Muscle of arm (tissue), 12 donors: ENCODE data around the gene CYCS. TPM values are rescaled to one million over a fixed set of nuclear protein-coding genes. Genes with fewer than 3 reads are reported as not detected.

Source experiments
- DNase-seq: peaks from one replicate; pipeline ENCODE4 v3.0.0-alpha.2; 2013
- polyA plus RNA-seq, 12 donors: library from polyadenylated mRNA; unstranded; fragments of 120-200 nt; gene quantifications; one replicate each; pipeline ENCODE4 v1.2.1, GENCODE V29; 2013; ENCODE audit not compliant: insufficient read length in 12 of 12

The CYCS gene
- polyA plus RNA-seq, 12 donors = 75.3 to 175 (median 147) TPM; not detected in 1

DNA sequence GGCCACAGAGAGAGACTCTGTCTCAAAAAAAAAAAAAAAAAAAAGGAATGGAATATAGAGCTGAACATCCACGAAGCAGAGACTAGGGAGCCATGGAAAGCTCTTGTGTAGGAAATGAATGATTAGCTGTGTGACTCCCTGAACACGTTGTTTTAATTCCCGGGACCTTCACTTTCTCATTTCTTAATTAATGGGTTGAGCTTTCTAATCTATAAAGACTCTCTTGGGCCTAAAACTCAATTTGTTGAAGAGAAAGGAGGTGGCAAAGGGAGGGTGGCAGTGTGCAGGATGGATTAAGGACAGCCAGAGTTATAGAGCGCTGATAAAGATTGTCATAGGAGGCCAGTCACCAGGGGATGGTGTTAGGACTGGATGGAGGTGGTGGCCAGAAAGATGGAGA lies 48.0 kb downstream of the CYCS start:
- no peak for DNase-seq

DNA sequence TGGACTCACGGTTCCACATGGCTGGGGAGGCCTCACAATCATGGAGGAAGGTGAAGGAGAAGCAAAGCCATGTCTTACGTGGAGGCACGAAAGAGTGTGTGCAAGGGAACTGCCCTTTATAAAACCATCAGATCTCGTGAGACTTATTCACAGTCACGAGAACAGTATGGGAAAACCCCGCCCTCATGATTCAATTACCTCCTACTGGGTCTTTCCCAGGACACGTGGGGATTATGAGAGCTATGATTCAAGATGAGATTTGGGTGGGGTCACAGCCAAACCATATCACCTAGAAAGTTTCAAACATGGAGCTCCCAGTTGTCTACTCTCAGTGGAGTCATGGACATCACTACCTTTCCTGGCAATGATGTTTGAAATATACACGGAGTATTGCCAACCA lies 49.6 kb downstream of the CYCS start:
- DNase-seq = no peak

DNA sequence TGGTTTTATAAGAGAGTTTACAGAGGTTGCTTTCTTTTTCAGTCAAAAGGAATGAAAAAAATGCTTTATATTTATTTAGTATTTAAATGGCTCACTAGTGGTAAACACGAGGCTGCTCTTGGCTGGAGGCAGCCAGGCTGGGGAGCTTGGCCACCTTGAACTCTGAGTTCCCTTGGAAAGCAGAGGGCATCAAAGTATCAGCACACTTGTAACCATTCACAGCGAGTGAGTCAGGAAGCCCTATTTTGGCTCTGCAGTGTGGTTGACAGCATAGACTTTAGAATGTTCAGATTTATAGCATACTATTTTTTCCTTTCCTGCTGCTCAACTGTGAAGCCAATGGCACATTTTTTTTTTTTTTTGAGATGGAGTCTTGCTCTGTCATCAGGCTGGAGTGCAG lies 51.6 kb downstream of the CYCS start:
- no peak for DNase-seq

Other genes with a start within 250 kb of the CYCS start
- 10 to 100 TPM in 1 of 12 donors, 1 to 10 TPM in 10, not detected in 1; 2.5 to 10.3 (median 4.9) TPM for gene OSBPL3, start 145.1 kb downstream of the CYCS start, polyA plus RNA-seq
- gene NPVF, start 103.2 kb upstream of the CYCS start, polyA plus RNA-seq = not detected